HEK293 (cell line): ENCODE data around the gene ANKRD35.
A peak's percentile ranks its signal among the peaks of the same experiment; 100 is the strongest.

Experiments used
- CTCF ChIA-PET: fragments of 350-600 bp; formaldehyde crosslinking; extraction: SDS; loops from one replicate; lab custom pipeline; 2021; ENCODE audit warnings: antibody characterized with exemption; lab: Yijun Ruan, JAX
- POLR2A ChIA-PET: fragments of 300-600 bp; formaldehyde crosslinking; extraction: SDS; loops from one replicate; lab custom pipeline; 2020; ENCODE audit warnings: antibody characterized with exemption, inconsistent platforms; lab: Yijun Ruan, JAX
- H3K27ac ChIP-seq: fragments of 200-500 bp; sonication (Bioruptor generic); 2 replicates; pipeline ENCODE4 v1.5.1; 2014; ENCODE audit warnings: low read depth, low read length, control low read depth, inconsistent platforms; ENCODE audit errors: extremely low read depth
- H3K36me3 ChIP-seq, 2 experiments: fragments of 200-500 bp in 1 of 2; sonication (Bioruptor generic) in 1 of 2; 1 replicate in 1 of 2; 2 replicates in 1 of 2; pipeline ENCODE4 v1.5.1; 2014 to 2017; ENCODE audit warnings: inconsistent platforms in 2 of 2, low read length in 2 of 2; ENCODE audit not compliant: control insufficient read depth in 2 of 2, insufficient read depth in 1 of 2
- H3K4me1 ChIP-seq: fragments of 200-500 bp; sonication (Bioruptor generic); 2 replicates; pipeline ENCODE4 v1.5.1; 2014; ENCODE audit warnings: mild to moderate bottlenecking, low read length, inconsistent platforms; ENCODE audit not compliant: control insufficient read depth, insufficient read depth
- H3K4me3 ChIP-seq: 2 replicates; pipeline ENCODE4 v1.5.1; 2011; ENCODE audit warnings: low read depth, mild to moderate bottlenecking, control low read depth, low read length, moderate library complexity
- H3K9me3 ChIP-seq: fragments of 200-500 bp; sonication (Bioruptor generic); 2 replicates; pipeline ENCODE4 v1.5.1; 2014; ENCODE audit warnings: low read depth, low read length, inconsistent platforms; ENCODE audit not compliant: control insufficient read depth, insufficient read depth
- KLF1 ChIP-seq: fragments of 450-650 bp; formaldehyde crosslinking; IDR thresholded peaks from 2 replicates; pipeline ENCODE4 v1.5.1; 2016; ENCODE audit warnings: missing biosample characterization, missing genetic modification characterization
- KLF10 ChIP-seq: fragments of 450-650 bp; IDR thresholded peaks from 2 replicates; pipeline ENCODE4 v1.5.1; 2018; ENCODE audit warnings: missing biosample characterization, mild to moderate bottlenecking, missing genetic modification characterization
- SETDB1 ChIP-seq: IDR thresholded peaks from one replicate; pipeline ENCODE4 v1.6.1; 2017; ENCODE audit warnings: mild to moderate bottlenecking, low read length, moderate library complexity, mixed read lengths; ENCODE audit not compliant: insufficient read length
- SP7 ChIP-seq: fragments of 450-650 bp; formaldehyde crosslinking; IDR thresholded peaks from 2 replicates; pipeline ENCODE4 v1.5.1; 2016; ENCODE audit warnings: missing biosample characterization, missing genetic modification characterization
- ZBTB17 ChIP-seq: fragments of 450-650 bp; formaldehyde crosslinking; IDR thresholded peaks from 2 replicates; pipeline ENCODE4 v1.5.1; 2016; ENCODE audit warnings: missing biosample characterization, missing genetic modification characterization
- ZBTB26 ChIP-seq: fragments of 450-650 bp; formaldehyde crosslinking; optimal IDR thresholded peaks from 2 replicates; pipeline ENCODE3; 2016; ENCODE audit warnings: missing biosample characterization, mild to moderate bottlenecking, missing genetic modification characterization
- ZBTB44 ChIP-seq: fragments of 450-650 bp; IDR thresholded peaks from 2 replicates; pipeline ENCODE4 v1.5.1; 2018; ENCODE audit warnings: missing biosample characterization, mild to moderate bottlenecking, missing genetic modification characterization
- ZFHX2 ChIP-seq: fragments of 450-650 bp; formaldehyde crosslinking; conservative IDR thresholded peaks from 2 replicates; pipeline ENCODE4 v1.5.1; 2016; ENCODE audit warnings: missing biosample characterization, missing genetic modification characterization
- ZNF114 ChIP-seq: fragments of 450-650 bp; formaldehyde crosslinking; IDR thresholded peaks from 2 replicates; pipeline ENCODE4 v1.5.0; 2017; ENCODE audit warnings: missing biosample characterization, missing genetic modification characterization
- ZNF132 ChIP-seq: fragments of 450-650 bp; formaldehyde crosslinking; IDR thresholded peaks from 2 replicates; pipeline ENCODE4 v1.5.1; 2017; ENCODE audit warnings: missing biosample characterization, missing genetic modification characterization, borderline replicate concordance
- ZNF146 ChIP-seq: fragments of 450-650 bp; formaldehyde crosslinking; IDR thresholded peaks from 2 replicates; pipeline ENCODE4 v1.5.1; 2016; ENCODE audit warnings: missing biosample characterization, missing genetic modification characterization
- ZNF311 ChIP-seq: fragments of 450-650 bp; formaldehyde crosslinking; IDR thresholded peaks from 2 replicates; pipeline ENCODE4 v1.5.1; 2017; ENCODE audit warnings: missing biosample characterization, missing genetic modification characterization, borderline replicate concordance
- ZNF335 ChIP-seq: fragments of 450-650 bp; formaldehyde crosslinking; conservative IDR thresholded peaks from 2 replicates; pipeline ENCODE4 v1.5.1; 2016; ENCODE audit warnings: missing biosample characterization, missing genetic modification characterization
- ZNF341 ChIP-seq: fragments of 450-650 bp; formaldehyde crosslinking; IDR thresholded peaks from 2 replicates; pipeline ENCODE4; 2016; ENCODE audit warnings: low read depth, missing biosample characterization, missing genetic modification characterization
- ZNF473 ChIP-seq: fragments of 450-650 bp; formaldehyde crosslinking; IDR thresholded peaks from 2 replicates; pipeline ENCODE4 v1.5.1; 2017; ENCODE audit warnings: missing biosample characterization, missing genetic modification characterization
- ZNF510 ChIP-seq: fragments of 450-650 bp; formaldehyde crosslinking; IDR thresholded peaks from 2 replicates; pipeline ENCODE4 v1.5.1; 2018; ENCODE audit warnings: mild to moderate bottlenecking, missing genetic modification characterization, missing biosample characterization; ENCODE audit not compliant: insufficient replicate concordance
- ZNF600 ChIP-seq: fragments of 450-650 bp; formaldehyde crosslinking; IDR thresholded peaks from 2 replicates; pipeline ENCODE4 v1.5.1; 2016; ENCODE audit warnings: missing biosample characterization, missing genetic modification characterization
- ZNF610 ChIP-seq: fragments of 450-650 bp; formaldehyde crosslinking; IDR thresholded peaks from 2 replicates; pipeline ENCODE4 v1.5.1; 2016; ENCODE audit warnings: missing biosample characterization, missing genetic modification characterization, borderline replicate concordance
- ZNF660 ChIP-seq: fragments of 450-650 bp; IDR thresholded peaks from 2 replicates; pipeline ENCODE4 v1.5.1; 2018; ENCODE audit warnings: missing biosample characterization, mild to moderate bottlenecking, missing genetic modification characterization
- ZNF785 ChIP-seq: fragments of 450-650 bp; formaldehyde crosslinking; IDR thresholded peaks from 2 replicates; pipeline ENCODE4 v1.5.1; 2016; ENCODE audit warnings: missing biosample characterization, missing genetic modification characterization
- ZNF830 ChIP-seq: fragments of 450-650 bp; IDR thresholded peaks from 2 replicates; pipeline ENCODE4 v1.5.0; 2018; ENCODE audit warnings: missing biosample characterization, missing genetic modification characterization, low read depth, mild to moderate bottlenecking, moderate library complexity
- ZNF843 ChIP-seq: fragments of 450-650 bp; formaldehyde crosslinking; IDR thresholded peaks from 2 replicates; pipeline ENCODE4 v1.5.1; 2016; ENCODE audit warnings: missing biosample characterization, missing genetic modification characterization
- ZSCAN5A ChIP-seq: fragments of 450-650 bp; formaldehyde crosslinking; IDR thresholded peaks from 2 replicates; pipeline ENCODE4 v1.5.1; 2016; ENCODE audit warnings: missing biosample characterization, missing genetic modification characterization
- TF ChIP-seq, protein P1 (sequence below): fragments of 450-650 bp; IDR thresholded peaks from 2 replicates; pipeline ENCODE4 v1.5.1; 2018; ENCODE audit warnings: missing biosample characterization, missing genetic modification characterization
- TF ChIP-seq, protein P2 (sequence below): fragments of 450-650 bp; formaldehyde crosslinking; IDR thresholded peaks from 2 replicates; pipeline ENCODE4 v1.5.1; 2016; ENCODE audit warnings: missing biosample characterization, missing genetic modification characterization

ANKRD35 gene

GRCh38 chr1:145859491-145860023, 26.1 kb downstream of the ANKRD35 start (continued):
- TF ChIP-seq ZBTB44 (tag by site-specific recombination) = 0 out of 2 replicates have a peak, but pooled peaks have one; percentile 4
- TF ChIP-seq, protein P1, sequence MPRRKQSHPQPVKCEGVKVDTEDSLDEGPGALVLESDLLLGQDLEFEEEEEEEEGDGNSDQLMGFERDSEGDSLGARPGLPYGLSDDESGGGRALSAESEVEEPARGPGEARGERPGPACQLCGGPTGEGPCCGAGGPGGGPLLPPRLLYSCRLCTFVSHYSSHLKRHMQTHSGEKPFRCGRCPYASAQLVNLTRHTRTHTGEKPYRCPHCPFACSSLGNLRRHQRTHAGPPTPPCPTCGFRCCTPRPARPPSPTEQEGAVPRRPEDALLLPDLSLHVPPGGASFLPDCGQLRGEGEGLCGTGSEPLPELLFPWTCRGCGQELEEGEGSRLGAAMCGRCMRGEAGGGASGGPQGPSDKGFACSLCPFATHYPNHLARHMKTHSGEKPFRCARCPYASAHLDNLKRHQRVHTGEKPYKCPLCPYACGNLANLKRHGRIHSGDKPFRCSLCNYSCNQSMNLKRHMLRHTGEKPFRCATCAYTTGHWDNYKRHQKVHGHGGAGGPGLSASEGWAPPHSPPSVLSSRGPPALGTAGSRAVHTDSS = 0 out of 2 replicates have a peak, but pooled peaks have one; percentile 20
- no peak for TF ChIP-seq ZNF830 (tag by site-specific recombination)
- no peak for TF ChIP-seq ZNF510 (tag by site-specific recombination)
- peak; percentile 42; the same call in 1 of the 2 replicates for TF ChIP-seq ZNF660
- TF ChIP-seq ZFHX2 (tag by site-specific recombination) = 0 out of 2 replicates have a peak, but pooled peaks have one; percentile 8
- TF ChIP-seq KLF1 (tag by site-specific recombination) = peak; percentile 24; the same call in 1 of the 2 replicates
- TF ChIP-seq KLF10 (tag by site-specific recombination) = peak; percentile 14; the same call in 1 of the 2 replicates
- peak; percentile 38 for TF ChIP-seq ZBTB26

DNA sequence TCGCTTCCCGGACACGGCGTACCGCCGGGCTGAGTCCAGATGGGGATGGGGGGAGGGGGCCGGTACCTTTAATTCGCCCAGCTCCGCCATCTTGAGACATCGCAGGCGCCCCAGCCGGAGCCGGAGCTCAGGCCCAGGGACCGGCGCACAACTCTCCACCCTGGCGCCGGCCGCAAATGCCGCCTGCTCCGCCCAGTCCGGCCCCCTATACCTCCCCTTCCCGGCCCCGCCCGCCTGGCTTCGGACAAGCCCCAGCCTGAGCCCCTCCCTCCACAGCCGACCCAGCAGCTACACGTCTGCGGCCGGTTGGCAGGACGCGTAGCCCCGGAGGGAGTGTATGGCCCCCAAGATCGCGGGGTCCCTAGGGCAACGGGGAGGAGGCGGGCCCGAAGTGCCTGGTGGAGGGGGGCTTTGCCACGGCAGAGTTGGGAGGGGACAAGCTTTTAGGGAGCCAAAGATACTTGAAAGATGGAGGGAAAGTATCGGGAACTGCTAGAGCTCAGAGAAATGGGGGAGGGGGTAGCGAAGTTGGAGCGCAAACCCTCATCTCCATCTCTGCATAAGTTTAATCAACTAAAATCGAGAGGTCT, 26.7 kb downstream of the ANKRD35 start, which contains the start of gene PIAS3:
Gene PIAS3 (minus strand): TSS at position 181 of the 590 bp plus-strand sequence. CDS start 91 bp downstream, at position 90.
- peaks cover 4 to 31% of the 10 kb centered on the region in 2 experiments for H3K36me3 ChIP-seq
- H3K9me3 ChIP-seq = no peaks in the 10 kb centered on the region
- peak within 1 kb of the TSS; percentile 65; the same call in 1 of the 2 replicates for H3K27ac ChIP-seq
- ChIA-PET CTCF (interaction anchor here (0.9 to 9.6 kb wide), 12 partner anchors 11 to 173 kb away, joined by 3 to 190 read pairs (median 4); partner anchors contain the start of genes ANKRD35, ITGA10 and NUDT17), POLR2A (interaction anchor here (0.6 to 4.6 kb wide), 29 partner anchors 10 to 578 kb away, joined by 3 to 127 read pairs (median 5); partner anchors contain the start of genes ANKRD34A, ANKRD35, LIX1L and NUDT17)
- H3K4me1 ChIP-seq = no peaks in the 10 kb centered on the region
- H3K4me3 ChIP-seq = peak within 1 kb of the TSS; percentile 68
- TF ChIP-seq ZNF341 (tag by site-specific recombination) (peak; percentile 98), ZNF146 (tag by site-specific recombination) (no peak), ZNF600 (tag by site-specific recombination) (peak; percentile 81), ZNF610 (tag by site-specific recombination) (no peak), ZNF311 (tag by site-specific recombination) (no peak), ZNF114 (tag by site-specific recombination) (no peak), ZNF660 (peak; percentile 67; the same call in 1 of the 2 replicates), ZSCAN5A (0 out of 2 replicates have a peak, but pooled peaks have one; percentile 28), ZNF843 (no peak; the same call in 1 of the 2 replicates), ZNF335 (tag by site-specific recombination) (peak; percentile 91), ZBTB17 (tag by site-specific recombination) (peak; percentile 75; the same call in 1 of the 2 replicates), ZNF785 (tag by site-specific recombination) (no peak), SP7 (tag by site-specific recombination) (no peak), ZNF132 (tag by site-specific recombination) (no peak), ZNF473 (tag by site-specific recombination) (no peak), SETDB1 (no peak)
- TF ChIP-seq, protein P2, sequence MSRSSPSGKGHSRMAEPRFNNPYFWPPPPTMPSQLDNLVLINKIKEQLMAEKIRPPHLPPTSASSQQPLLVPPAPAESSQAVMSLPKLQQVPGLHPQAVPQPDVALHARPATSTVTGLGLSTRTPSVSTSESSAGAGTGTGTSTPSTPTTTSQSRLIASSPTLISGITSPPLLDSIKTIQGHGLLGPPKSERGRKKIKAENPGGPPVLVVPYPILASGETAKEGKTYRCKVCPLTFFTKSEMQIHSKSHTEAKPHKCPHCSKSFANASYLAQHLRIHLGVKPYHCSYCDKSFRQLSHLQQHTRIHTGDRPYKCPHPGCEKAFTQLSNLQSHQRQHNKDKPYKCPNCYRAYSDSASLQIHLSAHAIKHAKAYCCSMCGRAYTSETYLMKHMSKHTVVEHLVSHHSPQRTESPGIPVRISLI (tag by site-specific recombination) = no peak
